Frontal cortex (tissue), 4 donors: Measurements from ENCODE around the gene CLPTM1L. TPM values are rescaled to one million over a fixed set of nuclear protein-coding genes. Genes with fewer than 3 reads are reported as not detected.
"Not testable (repeated sequence)": the region's sequence is repeated elsewhere in the genome, so short reads cannot be mapped to it uniquely, and the experiment has no call there.

Source experiments
- DNase-seq, 2 donors: peaks; one replicate each; pipeline ENCODE4 v3.0.0; 2012; ENCODE audit warnings: low spot score in 2 of 2
- FAIRE-seq: peaks from 2 replicates; lab custom pipeline; 2012; peaks lifted over from hg19 to GRCh38; lab: Jason Lieb, UNC
- total RNA-seq: library from RNA; depleted of rRNA; stranded (reverse); fragments of >200 nt; gene quantifications from one replicate; pipeline ENCODE4 v1.2.3, GENCODE V29; 2014
- donor health status: control.
- donor health status: control.
- donor health status: control.

CLPTM1L gene
- total RNA-seq, 1 donor from 2014 or later = 104 TPM

DNA sequence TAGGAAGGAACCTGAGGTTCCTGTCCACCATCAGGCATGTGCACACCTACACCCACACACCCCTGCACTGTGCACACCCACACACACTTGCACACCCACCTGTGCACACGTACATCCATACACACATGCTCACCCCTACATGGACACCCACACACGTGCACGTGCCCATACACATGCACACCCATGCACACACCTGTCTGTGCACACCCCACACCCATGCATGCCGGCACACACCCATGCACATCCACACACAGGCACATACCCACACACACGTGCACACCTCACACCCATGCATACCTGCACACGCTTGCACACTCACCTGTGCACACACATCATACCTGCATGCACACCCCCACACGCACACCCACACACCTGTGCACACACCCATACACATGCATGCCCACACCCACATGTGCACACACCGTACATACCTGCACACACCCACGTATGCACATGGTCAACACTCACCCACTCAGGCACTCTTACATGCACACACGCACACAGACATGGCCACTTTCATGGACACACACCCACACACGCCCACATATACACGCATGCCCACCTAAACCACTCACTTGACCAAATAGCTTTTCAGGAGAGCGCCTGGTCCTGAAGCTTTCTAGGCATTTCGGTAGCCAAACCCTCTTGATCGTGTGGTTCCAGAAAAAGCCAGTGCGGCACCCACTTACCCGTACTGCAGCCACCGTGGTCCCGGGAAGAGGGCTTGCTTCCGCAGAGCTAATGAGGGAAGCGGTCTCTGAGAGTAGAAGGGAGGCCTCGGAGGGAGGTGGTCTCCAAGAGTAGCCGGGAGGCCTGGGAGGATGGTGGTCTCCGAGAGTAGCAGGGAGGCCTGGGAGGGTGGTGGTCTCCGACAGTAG, 36.7 kb upstream of the CLPTM1L start:
- FAIRE-seq (no peak), DNase-seq (no peak)

DNA sequence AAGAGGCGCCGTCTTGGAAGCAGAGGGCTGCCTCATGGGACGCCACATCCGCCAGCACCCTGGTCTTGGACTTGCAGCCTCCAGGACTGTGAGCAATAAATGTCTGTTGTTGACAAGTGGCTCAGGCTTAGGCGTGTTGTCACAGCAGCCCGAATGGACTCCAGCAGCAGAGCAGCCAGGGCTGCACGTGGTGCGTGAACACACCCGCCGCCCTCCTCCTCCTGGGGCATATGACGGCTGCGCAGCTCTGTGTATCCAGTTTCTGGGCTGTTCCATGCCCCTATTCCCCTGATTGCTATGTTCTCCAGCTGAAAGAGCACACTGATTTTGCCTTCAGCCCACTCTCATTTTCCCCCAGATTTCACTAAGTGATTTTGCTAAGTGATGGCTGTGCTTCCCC, 36.0 kb upstream of the CLPTM1L start:
- DNase-seq (no peak), FAIRE-seq (no peak)

DNA sequence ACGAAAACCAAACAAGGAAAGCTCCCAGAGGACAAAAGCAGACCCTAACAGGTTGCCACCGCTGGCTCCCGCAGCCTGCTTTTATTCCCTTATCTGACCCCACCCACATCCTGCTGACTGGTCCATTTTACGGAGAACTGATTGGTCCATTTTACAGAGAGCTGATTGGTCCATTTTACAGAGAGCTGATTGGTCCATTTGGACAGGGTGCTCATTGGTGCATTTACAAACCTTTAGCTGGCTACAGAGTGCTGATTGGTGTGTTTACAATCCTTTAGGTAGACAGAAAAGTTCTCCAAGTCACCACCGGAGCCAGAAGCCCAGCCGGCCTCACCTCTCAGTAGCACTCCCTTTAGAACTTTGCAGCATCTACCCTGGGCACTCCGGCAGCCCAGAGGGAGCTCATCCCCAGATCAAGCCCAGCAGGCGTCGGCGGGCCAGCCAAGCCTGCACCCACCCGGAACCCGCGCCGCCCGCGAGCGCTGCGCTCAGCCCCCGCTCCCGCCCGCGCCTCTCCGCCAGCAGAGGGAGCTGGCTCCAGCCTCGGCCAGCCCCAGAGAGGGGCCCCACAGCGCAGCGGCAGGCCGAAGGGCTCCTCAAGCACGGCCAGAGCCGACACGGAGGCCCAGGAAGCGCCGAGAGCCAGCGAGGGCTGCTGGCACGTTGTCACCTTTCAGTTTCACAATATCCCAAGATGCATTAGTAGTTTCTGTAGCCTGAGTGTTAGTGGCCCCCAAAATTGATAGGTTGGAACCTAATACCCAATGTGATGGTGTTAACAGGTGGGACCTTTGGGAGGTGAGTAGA, 35.3 kb upstream of the CLPTM1L start:
- DNase-seq (no peak), FAIRE-seq (no peak)

DNA sequence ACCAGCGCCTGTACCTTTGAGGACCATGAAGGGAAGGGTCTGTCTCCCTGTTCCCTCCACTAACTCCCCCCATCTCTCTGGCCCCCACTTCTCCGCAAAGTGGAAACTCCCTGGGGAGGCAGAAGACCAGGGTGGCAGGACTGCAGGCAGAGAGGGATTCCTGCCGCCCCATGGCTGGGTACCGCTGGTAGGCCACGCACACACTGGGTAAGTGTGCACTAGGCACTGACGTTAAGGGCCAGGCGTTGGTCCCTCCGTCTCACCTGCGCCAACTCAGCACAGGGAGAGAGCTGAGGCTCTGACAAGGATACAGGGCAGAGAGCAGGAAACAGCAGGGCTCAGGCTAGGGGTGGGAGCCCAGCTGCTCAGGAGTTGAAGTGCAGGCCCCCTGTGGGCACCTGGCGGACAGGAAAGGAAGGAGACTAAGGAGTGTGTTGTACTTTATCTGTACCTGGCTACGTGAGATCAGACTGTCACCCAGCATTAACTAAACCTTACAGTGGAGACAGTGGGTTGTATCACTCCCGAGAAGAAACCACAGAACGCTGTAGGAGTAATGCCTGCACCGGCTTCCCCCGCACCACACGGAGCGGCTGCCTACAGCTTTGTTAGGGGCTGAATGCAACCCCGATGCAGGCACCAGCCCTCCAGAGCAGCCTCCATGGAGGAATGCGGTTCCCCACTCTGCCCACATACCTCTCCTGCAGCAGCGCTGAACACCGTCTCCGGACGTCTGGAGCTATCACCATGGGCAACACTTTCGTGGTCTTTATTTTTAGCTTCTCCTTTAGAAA, 34.2 kb upstream of the CLPTM1L start:
- no peak for DNase-seq
- FAIRE-seq = no peak

DNA sequence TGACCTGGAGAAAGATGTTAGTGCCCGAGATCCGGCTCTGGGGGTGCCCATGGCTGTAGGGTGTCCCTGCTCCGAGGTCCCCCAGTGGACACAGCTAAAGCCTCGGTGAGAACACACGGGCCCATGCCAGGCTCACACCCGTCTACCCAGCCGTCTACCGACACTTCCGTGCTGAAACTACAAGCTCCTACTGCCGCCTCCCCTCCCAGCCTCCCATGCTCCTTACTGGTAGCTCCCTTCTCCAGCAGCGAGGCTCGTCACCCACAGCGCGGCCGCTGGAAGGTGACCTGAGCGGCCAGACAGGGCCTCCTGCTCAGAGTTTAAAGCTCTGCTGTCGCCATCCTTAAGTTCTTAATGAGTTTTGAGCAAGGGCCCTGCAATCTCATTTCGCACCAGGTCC, 33.2 kb upstream of the CLPTM1L start:
- FAIRE-seq = no peak
- no peak for DNase-seq

DNA sequence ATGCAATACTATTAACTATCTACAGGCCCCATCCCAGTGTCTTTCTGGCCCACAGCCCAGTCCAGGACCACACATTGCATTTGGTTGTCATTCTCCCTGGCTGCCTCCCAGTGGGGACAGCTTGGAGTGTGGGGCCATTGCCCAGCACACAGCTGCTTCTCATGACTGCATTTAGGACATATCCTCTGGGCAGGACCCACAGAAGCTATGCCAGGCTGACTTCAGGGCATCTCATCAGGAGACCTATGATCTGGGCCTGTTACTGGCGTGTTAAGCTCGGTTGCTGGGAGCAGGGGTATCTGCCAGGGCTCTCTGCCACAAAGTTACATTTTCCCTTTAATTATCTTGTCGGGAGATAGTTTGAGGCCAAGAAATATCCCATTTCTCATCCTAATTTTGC, 32.1 kb upstream of the CLPTM1L start:
- FAIRE-seq (no peak), DNase-seq (no peak)

DNA sequence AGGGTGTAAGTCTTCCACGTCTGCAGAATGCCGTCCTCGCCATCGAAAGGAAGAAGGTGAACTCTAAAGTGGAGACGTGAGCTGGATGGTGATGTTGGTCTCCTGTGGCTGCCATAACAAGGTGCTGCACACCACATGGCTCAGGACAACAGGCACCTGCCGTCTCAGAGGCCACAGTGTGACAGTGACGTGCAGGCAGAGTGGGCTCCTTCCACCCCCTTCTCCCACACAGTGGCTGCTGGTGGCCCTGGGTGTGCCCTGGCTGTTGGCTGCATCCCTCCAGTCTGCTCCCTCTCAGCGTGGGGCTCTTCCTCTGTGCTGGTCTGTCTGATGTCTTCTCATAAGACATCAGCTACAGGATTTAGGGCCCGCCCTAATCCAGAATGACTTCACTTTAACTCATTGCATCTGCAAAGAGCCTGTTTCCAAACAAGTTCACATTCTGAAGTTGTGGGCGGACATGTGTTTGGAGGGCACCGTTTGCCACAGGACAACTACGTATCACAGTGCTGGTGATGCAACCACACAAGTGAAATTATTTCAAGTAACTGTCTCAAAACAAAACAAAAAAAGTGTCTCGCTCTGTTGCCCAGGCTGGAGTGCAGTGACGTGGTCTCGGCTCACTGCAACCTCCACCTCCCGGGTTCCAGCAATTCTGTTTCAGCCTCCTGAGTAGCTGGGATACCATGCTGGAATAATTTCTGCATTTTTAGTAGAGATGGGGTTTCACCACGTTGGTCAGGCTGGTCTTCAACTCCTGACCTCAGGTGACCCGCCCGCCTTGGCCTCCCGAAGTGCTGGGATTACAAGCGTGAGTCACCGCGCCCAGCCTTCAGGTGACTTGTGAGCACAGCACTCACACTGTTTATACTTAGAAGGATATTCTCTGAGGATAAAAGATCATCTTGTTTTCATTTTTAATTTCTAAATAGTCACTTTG, 31.2 kb upstream of the CLPTM1L start:
- no peak for FAIRE-seq
- no peak for DNase-seq

DNA sequence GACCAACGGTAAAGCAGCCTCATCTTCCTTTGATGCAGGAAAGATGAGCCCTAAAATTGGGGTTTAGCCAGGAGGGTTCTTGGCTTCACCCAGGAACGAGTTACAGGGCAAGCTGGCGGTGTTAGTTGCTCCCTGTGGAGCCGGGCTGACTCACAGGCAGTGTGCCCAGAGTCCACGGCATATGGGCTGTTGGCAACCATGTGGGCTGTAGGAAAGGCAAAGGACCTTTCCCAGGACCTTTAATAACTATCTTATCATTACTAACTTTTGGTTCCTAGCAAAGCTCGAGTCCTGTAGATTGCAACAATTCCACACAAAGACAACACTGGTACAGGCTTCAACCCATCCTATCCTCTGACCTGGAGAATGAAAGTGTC, 29.8 kb upstream of the CLPTM1L start:
- DNase-seq = no peak
- no peak for FAIRE-seq

DNA sequence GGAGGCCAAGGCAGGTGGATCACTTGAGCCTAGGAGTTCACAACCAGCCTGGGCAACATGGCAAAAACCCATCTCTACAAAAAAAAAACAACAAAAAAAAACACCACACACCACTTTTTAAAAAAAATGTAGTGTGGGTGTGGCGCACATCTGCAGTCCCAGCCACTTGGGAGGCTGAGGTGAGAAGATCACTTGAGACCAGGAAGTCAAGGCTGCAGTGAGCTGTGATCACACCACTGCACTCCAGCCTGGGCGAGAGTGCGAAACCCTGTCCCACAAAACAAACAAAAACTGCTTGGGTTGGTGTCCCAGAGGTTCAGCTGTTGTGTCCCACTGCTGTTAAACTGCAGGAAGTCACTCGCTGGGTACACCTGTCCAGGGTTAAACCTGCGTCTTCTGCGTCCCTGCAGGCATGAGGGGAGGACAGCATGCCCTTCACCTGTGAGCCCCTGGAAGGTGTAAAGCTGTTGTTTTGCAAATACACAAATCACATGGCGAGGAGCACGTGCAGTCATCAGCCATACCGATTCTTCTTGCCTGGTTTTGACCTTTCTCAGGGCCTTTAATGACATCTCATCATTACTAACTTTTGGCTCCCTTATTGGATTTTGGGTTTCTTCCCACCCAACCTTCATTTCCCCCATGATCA, 29.3 kb upstream of the CLPTM1L start:
- no peak for DNase-seq
- FAIRE-seq = no peak

DNA sequence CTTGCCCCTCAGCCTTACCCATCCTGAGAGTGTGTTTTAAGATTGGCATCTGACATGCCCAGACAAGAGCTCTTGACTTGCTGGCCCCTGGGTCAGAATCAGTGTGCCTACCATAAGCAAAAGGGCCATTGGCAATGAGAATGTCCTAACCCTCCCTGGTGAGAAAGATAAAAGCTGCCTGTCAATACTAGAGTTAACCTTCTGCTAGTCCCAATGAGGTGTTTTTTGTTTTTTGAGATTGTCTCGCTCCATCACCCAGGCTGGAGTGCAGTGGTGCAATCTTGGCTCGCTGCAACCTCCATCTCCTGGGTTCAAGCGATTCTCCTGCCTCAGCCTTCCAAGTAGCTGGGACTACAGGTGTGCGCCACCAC, 27.1 kb upstream of the CLPTM1L start:
- DNase-seq, FAIRE-seq: not testable (repeated sequence)

DNA sequence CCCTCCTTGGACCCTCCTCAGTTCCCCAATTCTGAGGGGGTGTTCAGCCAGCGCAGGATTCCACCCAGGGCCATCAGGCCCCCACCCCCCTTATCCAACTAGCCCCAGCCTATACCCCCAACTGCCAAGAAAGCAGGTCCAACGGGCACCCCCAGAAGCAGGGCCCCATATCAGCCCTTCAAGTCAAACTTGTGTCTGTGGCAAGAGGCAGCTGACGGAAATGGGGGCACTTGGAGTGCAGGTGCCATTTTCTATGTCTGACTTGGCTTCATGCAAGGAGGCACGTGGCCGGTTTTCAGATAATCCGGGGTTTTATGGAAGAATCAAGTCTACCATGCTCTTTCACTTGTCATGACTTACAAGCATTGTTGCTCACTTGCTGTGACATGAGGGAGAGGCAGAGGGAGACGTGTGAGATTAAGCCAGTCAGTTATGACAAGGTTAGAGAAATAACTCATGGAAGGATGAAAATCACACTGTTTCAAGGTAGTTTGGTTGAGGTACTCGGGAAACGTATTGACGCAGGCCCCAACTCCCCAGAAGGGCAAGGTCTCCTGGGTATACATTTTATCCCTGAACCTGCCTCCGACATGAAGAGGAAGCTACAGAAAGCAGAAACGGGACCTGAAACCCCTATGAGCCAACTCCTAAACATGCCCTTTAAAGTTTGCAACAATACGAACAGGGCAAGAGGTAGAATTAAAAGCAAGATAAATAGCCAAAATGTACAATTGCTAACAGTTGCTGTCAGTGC, 26.5 kb upstream of the CLPTM1L start:
- DNase-seq = no peak
- FAIRE-seq = no peak

DNA sequence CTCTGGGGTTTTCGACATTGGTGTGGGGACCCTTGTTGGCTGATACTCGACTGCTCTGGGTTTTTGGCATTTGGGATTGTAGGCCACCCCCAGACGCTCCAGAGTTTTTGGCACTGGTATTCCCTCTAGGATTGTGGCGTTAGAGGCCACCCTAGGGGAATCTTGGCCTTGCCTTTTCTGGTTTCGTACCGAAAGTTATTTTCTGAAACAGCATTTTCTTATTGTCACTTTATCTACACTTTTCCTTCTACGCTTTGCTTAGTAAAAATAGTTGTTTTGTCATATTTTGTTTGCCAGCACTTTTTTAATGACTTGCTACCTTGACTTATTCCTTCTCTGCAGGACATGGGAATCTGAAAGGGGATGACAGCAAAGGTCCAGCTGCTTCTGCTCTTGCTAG, 25.1 kb upstream of the CLPTM1L start:
- FAIRE-seq (no peak), DNase-seq (no peak)

DNA sequence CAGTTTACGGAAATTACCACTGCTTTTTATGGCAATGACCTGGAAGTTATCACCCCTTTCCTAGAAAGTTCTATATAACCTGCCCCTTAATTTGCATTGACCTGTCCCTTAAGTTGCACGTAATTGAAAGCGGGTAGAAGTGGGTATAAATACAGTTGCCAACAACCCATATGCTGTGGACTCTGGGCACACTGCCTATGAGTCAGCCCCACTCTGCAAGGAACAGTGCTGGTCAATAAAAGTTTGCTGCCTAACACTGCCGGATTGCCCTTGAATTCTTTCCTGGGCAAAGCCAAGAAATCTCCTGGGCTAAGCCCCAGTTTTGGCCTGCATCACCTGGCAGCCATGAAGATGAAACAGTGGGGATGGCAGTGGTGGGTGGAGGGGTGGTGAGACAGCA, 23.9 kb upstream of the CLPTM1L start:
- DNase-seq (no peak), FAIRE-seq (no peak)

DNA sequence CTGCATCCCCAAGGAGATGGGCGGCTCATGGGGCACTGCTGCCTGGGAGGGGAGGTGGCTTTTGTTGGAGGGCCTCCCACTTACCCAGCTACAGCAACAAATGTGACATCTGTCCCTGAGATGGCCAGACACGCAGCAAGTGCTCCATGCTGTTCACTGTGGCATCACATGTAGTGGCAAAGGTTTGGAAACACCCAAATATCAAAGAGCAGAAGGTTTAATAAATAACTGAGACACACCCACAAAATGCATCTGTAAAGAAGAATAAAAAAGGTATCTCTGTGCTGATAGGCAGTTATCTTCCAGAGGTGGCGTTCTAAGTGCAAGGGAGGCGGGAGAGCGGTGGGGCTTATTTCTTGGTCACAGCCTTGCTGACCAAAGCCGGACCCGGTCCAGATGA, 23.3 kb upstream of the CLPTM1L start:
- FAIRE-seq (no peak), DNase-seq (no peak)

DNA sequence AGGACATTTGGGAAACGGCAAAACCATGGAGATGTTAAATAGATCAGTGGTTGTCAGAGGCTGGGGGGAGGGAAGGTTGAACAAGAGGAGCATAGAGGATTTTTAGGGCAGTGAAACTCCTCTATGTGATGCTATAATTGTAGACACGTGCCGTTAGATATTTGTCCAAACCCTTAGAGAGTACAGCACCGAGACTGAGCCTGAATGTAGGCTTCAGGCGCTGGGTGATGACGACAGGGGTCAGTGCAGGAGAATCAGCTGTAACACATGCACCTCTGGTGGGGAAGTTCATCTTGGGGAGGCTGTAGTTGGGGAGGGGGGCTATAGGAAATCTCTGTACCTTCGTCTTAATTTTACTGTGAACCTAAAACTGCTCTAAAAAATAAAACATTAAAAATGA, 22.2 kb upstream of the CLPTM1L start:
- DNase-seq = no peak
- no peak for FAIRE-seq

DNA sequence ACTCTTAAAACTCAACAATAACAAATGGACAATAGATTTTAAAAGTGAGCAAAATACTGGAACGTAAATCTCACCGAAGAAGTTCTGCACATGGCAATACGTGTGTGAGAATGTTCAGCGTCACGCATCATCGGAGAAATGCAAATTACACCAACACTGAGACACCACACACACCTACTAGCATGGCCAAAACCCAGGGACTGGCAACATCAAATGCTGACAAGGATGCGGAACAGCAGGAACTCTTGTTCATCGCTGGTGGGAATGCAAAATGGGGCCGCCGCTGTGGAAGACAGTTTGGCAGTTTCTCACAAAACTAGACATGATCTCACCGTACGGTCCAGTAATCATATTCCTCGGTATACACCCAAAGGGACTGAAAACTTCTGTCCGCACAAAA, 21.6 kb upstream of the CLPTM1L start:
- DNase-seq (no peak), FAIRE-seq (no peak)

DNA sequence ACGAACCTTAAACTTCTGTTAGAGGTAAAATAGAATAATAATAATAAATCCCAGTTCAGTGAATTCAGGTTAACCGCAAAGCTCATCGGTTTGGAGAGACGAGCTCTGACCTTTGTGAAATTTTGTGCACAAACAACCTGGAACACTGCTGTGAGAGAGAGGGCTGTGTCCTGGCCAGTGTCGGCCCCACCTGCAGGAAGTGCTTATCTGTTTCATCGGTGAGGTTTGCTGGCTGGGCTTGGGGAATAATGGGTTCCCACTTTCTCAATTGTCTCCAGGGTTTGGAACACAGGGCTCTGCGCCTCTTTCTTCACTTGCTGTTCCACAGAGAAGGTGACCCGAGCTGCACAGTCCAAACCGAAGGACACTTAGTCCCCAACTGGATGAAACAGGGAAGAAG, 19.3 kb upstream of the CLPTM1L start:
- FAIRE-seq (no peak), DNase-seq (no peak)

DNA sequence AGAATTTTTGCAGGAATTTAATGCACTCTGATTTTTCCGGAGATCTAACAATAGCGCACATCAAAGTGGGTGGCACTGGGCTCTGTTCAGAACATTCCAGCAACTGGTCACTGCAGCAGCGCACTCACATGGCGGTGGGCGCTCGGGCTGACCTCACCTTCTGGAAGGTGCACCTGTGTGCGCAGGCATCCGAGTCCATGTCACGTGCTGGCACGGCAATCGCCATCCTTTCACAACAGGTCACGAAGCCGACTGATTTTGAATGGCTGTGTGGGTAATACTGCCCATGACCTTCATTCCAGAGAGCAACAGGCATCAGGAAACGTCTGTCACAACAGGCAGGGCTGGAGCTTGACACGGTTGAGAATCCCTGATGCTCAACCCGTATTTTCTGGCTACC, 18.7 kb upstream of the CLPTM1L start:
- DNase-seq = no peak
- no peak for FAIRE-seq
